ENCODE data around the gene CHST8. TPM values are rescaled to one million over a fixed set of nuclear protein-coding genes. Genes with fewer than 3 reads are reported as not detected.

Gene CHST8
- polyA plus RNA-seq, 2 of the 4 experiments (the other 2 are of a cell fraction), result not detected

GRCh38 chr19:33773704-33774624, 152.2 kb downstream of the CHST8 start:
- FAIRE-seq (no peak), DNase-seq (ENCODE audit: low read depth in 1 of 2, low spot score in 1 of 2) (no peak), ATAC-seq (no peak)
- Histone ChIP-seq H3K4me3 (no peak overlapping the region), H3K4me1 (peaks cover 7% of the 10 kb centered on the region; the same call in 2 of the 3 replicates), H3K27ac (no peak overlapping the region), H3K9me3 (no peaks in the 10 kb centered on the region), H3K4me2 (no peak overlapping the region)
- POLR2A ChIA-PET, result no interaction called here
- no peak for TF ChIP-seq RARB (CRISPR knock-in tag; IDR thresholded peaks at IDR 0.05)
- TF ChIP-seq FOXS1 (CRISPR knock-in tag; IDR thresholded peaks at IDR 0.05), result no peak
- TF ChIP-seq ZSCAN20 (CRISPR knock-in tag; IDR thresholded peaks at IDR 0.05), result no peak
- TF ChIP-seq NPAS2 (CRISPR knock-in tag; IDR thresholded peaks at IDR 0.05; ENCODE audit: borderline replicate concordance), result no peak
- no peak for TF ChIP-seq EP300 (IDR thresholded peaks at IDR 0.05)
- TF ChIP-seq NFE2L2 (conservative IDR thresholded peaks at IDR 0.05; ENCODE audit: low read length), result no peak
- no peak for TF ChIP-seq TFCP2L1 (CRISPR knock-in tag; IDR thresholded peaks at IDR 0.05)
- no peak for TF ChIP-seq HOXB5 (CRISPR knock-in tag; IDR thresholded peaks at IDR 0.05)
- no peak for TF ChIP-seq MAZ (IDR thresholded peaks at IDR 0.05; ENCODE audit: borderline replicate concordance, low read depth, low read length)
- no peak for TF ChIP-seq RFX5 (IDR thresholded peaks at IDR 0.05)
- no peak for TF ChIP-seq RAD21 (conservative IDR thresholded peaks at IDR 0.05 in 1 of 2, IDR thresholded peaks at IDR 0.05 in 1 of 2)
- TF ChIP-seq, protein P1, sequence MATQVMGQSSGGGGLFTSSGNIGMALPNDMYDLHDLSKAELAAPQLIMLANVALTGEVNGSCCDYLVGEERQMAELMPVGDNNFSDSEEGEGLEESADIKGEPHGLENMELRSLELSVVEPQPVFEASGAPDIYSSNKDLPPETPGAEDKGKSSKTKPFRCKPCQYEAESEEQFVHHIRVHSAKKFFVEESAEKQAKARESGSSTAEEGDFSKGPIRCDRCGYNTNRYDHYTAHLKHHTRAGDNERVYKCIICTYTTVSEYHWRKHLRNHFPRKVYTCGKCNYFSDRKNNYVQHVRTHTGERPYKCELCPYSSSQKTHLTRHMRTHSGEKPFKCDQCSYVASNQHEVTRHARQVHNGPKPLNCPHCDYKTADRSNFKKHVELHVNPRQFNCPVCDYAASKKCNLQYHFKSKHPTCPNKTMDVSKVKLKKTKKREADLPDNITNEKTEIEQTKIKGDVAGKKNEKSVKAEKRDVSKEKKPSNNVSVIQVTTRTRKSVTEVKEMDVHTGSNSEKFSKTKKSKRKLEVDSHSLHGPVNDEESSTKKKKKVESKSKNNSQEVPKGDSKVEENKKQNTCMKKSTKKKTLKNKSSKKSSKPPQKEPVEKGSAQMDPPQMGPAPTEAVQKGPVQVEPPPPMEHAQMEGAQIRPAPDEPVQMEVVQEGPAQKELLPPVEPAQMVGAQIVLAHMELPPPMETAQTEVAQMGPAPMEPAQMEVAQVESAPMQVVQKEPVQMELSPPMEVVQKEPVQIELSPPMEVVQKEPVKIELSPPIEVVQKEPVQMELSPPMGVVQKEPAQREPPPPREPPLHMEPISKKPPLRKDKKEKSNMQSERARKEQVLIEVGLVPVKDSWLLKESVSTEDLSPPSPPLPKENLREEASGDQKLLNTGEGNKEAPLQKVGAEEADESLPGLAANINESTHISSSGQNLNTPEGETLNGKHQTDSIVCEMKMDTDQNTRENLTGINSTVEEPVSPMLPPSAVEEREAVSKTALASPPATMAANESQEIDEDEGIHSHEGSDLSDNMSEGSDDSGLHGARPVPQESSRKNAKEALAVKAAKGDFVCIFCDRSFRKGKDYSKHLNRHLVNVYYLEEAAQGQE (IDR thresholded peaks at IDR 0.05), result no peak
- no peak for TF ChIP-seq BHLHE40 (IDR thresholded peaks at IDR 0.05; ENCODE audit: low read depth, low read length)
- no peak for TF ChIP-seq FOSL2 (IDR thresholded peaks at IDR 0.05)
- TF ChIP-seq FOSL2 (CRISPR knock-in tag; IDR thresholded peaks at IDR 0.05), result no peak
- no peak for TF ChIP-seq HEYL (CRISPR knock-in tag; IDR thresholded peaks at IDR 0.05)
- no peak for TF ChIP-seq CHD4 (IDR thresholded peaks at IDR 0.05; ENCODE audit: borderline replicate concordance)
- TF ChIP-seq MYC (IDR thresholded peaks at IDR 0.05; ENCODE audit: borderline replicate concordance, low read length), result no peak
- TF ChIP-seq TP53 (CRISPR knock-in tag; IDR thresholded peaks at IDR 0.05), result no peak
- WGBS (ENCODE audit: missing lambda C conversion rate), result 25% methylated on average over 6 of the region's 6 CpGs
- CTCF ChIA-PET, result interaction anchor here (1.0 to 22.3 kb wide), 15 partner anchors 12 to 538 kb away, joined by 3 to 572 read pairs (median 34); partner anchors contain the start of genes CEBPA and KCTD15

GRCh38 chr19:33774751-33775150, 153.0 kb downstream of the CHST8 start:
- ChIA-PET CTCF (interaction anchor here (0.7 to 22.3 kb wide), 11 partner anchors 11 to 1064 kb away, joined by 3 to 572 read pairs (median 6); no protein-coding TSS in a partner anchor), POLR2A (no interaction called here)
- H3K4me3 ChIP-seq, result no peak overlapping the region
- TF ChIP-seq FOSB (CRISPR knock-in tag; IDR thresholded peaks at IDR 0.05) (no peak), KDM1A (IDR thresholded peaks at IDR 0.05; ENCODE audit: low read depth) (no peak), RAD21 (conservative IDR thresholded peaks at IDR 0.05 in 1 of 2, IDR thresholded peaks at IDR 0.05 in 1 of 2) (no peak), PHF8 (IDR thresholded peaks at IDR 0.05; ENCODE audit: borderline replicate concordance, low read depth) (no peak), SMC3 (IDR thresholded peaks at IDR 0.05) (no peak), TP53 (CRISPR knock-in tag; IDR thresholded peaks at IDR 0.05) (no peak)
- TF ChIP-seq, protein P1 (IDR thresholded peaks at IDR 0.05), result no peak
- TF ChIP-seq, protein P2, sequence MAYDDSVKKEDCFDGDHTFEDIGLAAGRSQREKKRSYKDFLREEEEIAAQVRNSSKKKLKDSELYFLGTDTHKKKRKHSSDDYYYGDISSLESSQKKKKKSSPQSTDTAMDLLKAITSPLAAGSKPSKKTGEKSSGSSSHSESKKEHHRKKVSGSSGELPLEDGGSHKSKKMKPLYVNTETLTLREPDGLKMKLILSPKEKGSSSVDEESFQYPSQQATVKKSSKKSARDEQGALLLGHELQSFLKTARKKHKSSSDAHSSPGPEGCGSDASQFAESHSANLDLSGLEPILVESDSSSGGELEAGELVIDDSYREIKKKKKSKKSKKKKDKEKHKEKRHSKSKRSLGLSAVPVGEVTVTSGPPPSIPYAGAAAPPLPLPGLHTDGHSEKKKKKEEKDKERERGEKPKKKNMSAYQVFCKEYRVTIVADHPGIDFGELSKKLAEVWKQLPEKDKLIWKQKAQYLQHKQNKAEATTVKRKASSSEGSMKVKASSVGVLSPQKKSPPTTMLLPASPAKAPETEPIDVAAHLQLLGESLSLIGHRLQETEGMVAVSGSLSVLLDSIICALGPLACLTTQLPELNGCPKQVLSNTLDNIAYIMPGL (CRISPR knock-in tag; IDR thresholded peaks at IDR 0.05; ENCODE audit: borderline replicate concordance), result no peak
- TF ChIP-seq, protein P3, sequence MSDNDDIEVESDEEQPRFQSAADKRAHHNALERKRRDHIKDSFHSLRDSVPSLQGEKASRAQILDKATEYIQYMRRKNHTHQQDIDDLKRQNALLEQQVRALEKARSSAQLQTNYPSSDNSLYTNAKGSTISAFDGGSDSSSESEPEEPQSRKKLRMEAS (IDR thresholded peaks at IDR 0.05), result no peak
- DNase-seq (ENCODE audit: low read depth in 1 of 2, low spot score in 1 of 2) (no peak), ATAC-seq (no peak), FAIRE-seq (no peak)
- H3K4me1 ChIP-seq, result peaks cover 10% of the 10 kb centered on the region; the same call in 2 of the 3 replicates
- H3K9me3 ChIP-seq, result no peaks in the 10 kb centered on the region
- WGBS (ENCODE audit: missing lambda C conversion rate), result 13% methylated on average over 6 of the region's 6 CpGs
- no peak overlapping the region for H3K27ac ChIP-seq
- no peak overlapping the region for H3K4me2 ChIP-seq
